H1 (cell line): ENCODE measurements around the gene KPNA3. TPM values are rescaled to one million over a fixed set of nuclear protein-coding genes. Genes with fewer than 3 reads are reported as not detected.

Experiments
- CTCF ChIA-PET: fragments of 300-600 bp; sonication (Branson Sonifier 250); formaldehyde crosslinking; loops from one replicate; lab custom pipeline; 2021; ENCODE audit not compliant: partially characterized antibody; lab: Charles Lee
- POLR2A ChIA-PET: fragments of 300-600 bp; sonication (Branson Sonifier 250); formaldehyde crosslinking; loops from one replicate; lab custom pipeline; 2021; ENCODE audit warnings: inconsistent platforms; ENCODE audit not compliant: partially characterized antibody; lab: Charles Lee
- DNase-seq, 2 experiments: peaks; one replicate each; pipeline versions ENCODE4 v3.0.0 to v3.0.0-alpha.2; 2010 to 2022; ENCODE audit warnings: low spot score in 2 of 2, low read depth in 1 of 2, mixed read lengths in 1 of 2
- FAIRE-seq: peaks from 2 replicates; lab custom pipeline; 2011; peaks lifted over from hg19 to GRCh38; lab: Jason Lieb, UNC
- H2AFZ ChIP-seq: 2 replicates; pipeline ENCODE4 v1.8.1; 2012; ENCODE audit warnings: low read length, inconsistent platforms
- H2AK5ac ChIP-seq: 2 replicates; pipeline ENCODE4 v1.6.1; 2013; ENCODE audit warnings: low read depth, low read length
- H2BK120ac ChIP-seq: replicated peaks from 2 replicates; pipeline ENCODE3; 2013; ENCODE audit warnings: low read depth, low read length, inconsistent platforms
- H2BK12ac ChIP-seq: 2 replicates; pipeline ENCODE4 v1.6.1; 2013; ENCODE audit warnings: low read depth, low read length
- H2BK15ac ChIP-seq: 2 replicates; pipeline ENCODE4 v1.6.1; 2013; ENCODE audit warnings: low read length
- H2BK20ac ChIP-seq: 2 replicates; pipeline ENCODE4 v1.6.1; 2013; ENCODE audit warnings: low read length
- H2BK5ac ChIP-seq: 2 replicates; pipeline ENCODE4 v1.6.1; 2013; ENCODE audit warnings: low read depth, low read length
- H3K14ac ChIP-seq: 2 replicates; pipeline ENCODE4 v1.6.1; 2013; ENCODE audit warnings: inconsistent platforms; ENCODE audit not compliant: insufficient read length
- H3K18ac ChIP-seq: 2 replicates; pipeline ENCODE4 v1.6.1; 2013; ENCODE audit warnings: low read length; ENCODE audit errors: extremely low read depth
- H3K23ac ChIP-seq: 2 replicates; pipeline ENCODE4 v1.6.1; 2013; ENCODE audit warnings: inconsistent platforms; ENCODE audit not compliant: insufficient read length
- H3K23me2 ChIP-seq: 2 replicates; pipeline ENCODE4 v1.6.1; 2013; ENCODE audit warnings: low read depth, low read length
- H3K27ac ChIP-seq: 2 replicates; pipeline ENCODE4 v1.6.1; 2011; ENCODE audit warnings: low read depth, low read length, inconsistent platforms
- H3K27me3 ChIP-seq, 4 experiments: replicated peaks in 1 of 4; 1 replicate in 1 of 4; 2 replicates in 3 of 4; pipeline versions ENCODE4 v1.6.1 to v1.8.1; 2011 to 2013; ENCODE audit warnings: low read length in 3 of 4, mild to moderate bottlenecking in 3 of 4, inconsistent platforms in 2 of 4, mixed read lengths in 2 of 4, moderate library complexity in 1 of 4; ENCODE audit not compliant: control insufficient read depth in 3 of 4, insufficient read depth in 3 of 4; ENCODE audit errors: extremely low read depth in 1 of 4
- H3K36me3 ChIP-seq, 4 experiments: 2 replicates each; pipeline versions ENCODE4 v1.6.1 to v1.8.1; 2011 to 2013; ENCODE audit warnings: mild to moderate bottlenecking in 4 of 4, low read length in 3 of 4, moderate library complexity in 2 of 4, control low read depth in 1 of 4, inconsistent platforms in 1 of 4; ENCODE audit not compliant: insufficient read depth in 4 of 4, control insufficient read depth in 2 of 4
- H3K4ac ChIP-seq: replicated peaks from 2 replicates; pipeline ENCODE3; 2013; ENCODE audit warnings: low read length, low read depth, mixed read lengths, inconsistent platforms; ENCODE audit not compliant: insufficient read length
- H3K4me1 ChIP-seq, 4 experiments: replicated peaks in 1 of 4; 1 replicate in 1 of 4; 2 replicates in 3 of 4; pipeline versions ENCODE4 v1.6.1 to v1.8.1; 2011 to 2013; ENCODE audit warnings: low read length in 3 of 4, inconsistent platforms in 2 of 4, mixed read lengths in 1 of 4; ENCODE audit not compliant: insufficient read depth in 4 of 4, control insufficient read depth in 3 of 4
- H3K4me2 ChIP-seq, 2 experiments: 2 replicates each; pipeline versions ENCODE4 v1.6.1 to v1.8.1; 2011 to 2013; ENCODE audit warnings: low read depth in 2 of 2, low read length in 2 of 2, control low read depth in 1 of 2, inconsistent platforms in 1 of 2, mild to moderate bottlenecking in 1 of 2; ENCODE audit not compliant: insufficient read depth in 1 of 2
- H3K4me3 ChIP-seq, 4 experiments: fragments of 200-600, 300-600 bp in 1 of 4; sonication (generic), shearing (Covaris generic), sonication (Bioruptor Twin) in 1 of 4; 2 replicates each; pipeline versions ENCODE4 v1.5.1 to v1.8.1; 2011 to 2016; ENCODE audit warnings: low read length in 4 of 4, low read depth in 3 of 4, control low read depth in 2 of 4, inconsistent platforms in 2 of 4, mild to moderate bottlenecking in 2 of 4, mixed read lengths in 1 of 4, moderate library complexity in 1 of 4; ENCODE audit not compliant: insufficient read depth in 2 of 4; ENCODE audit errors: extremely low read depth in 1 of 4
- H3K56ac ChIP-seq: replicated peaks from 2 replicates; pipeline ENCODE3; 2013; ENCODE audit warnings: low read depth, mild to moderate bottlenecking, mixed read lengths, low read length, inconsistent platforms; ENCODE audit not compliant: insufficient read length
- H3K79me1 ChIP-seq: 2 replicates; pipeline ENCODE4 v1.6.1; 2013; ENCODE audit warnings: low read depth, low read length, control low read depth
- H3K79me2 ChIP-seq, 2 experiments: 2 replicates each; pipeline versions ENCODE4 v1.6.1 to v1.8.1; 2012 to 2013; ENCODE audit warnings: low read length in 2 of 2, mild to moderate bottlenecking in 2 of 2, inconsistent platforms in 1 of 2; ENCODE audit not compliant: insufficient read depth in 2 of 2, control insufficient read depth in 1 of 2
- H3K9ac ChIP-seq, 4 experiments: replicated peaks in 1 of 4; 1 replicate in 1 of 4; 2 replicates in 3 of 4; pipeline versions ENCODE4 v1.6.1 to v1.8.1; 2011 to 2013; ENCODE audit warnings: low read depth in 3 of 4, low read length in 3 of 4, control low read depth in 2 of 4, mild to moderate bottlenecking in 2 of 4, moderate library complexity in 2 of 4, inconsistent platforms in 1 of 4; ENCODE audit errors: extremely low read depth in 1 of 4
- H3K9me3 ChIP-seq, 2 experiments: 2 replicates each; pipeline versions ENCODE4 v1.6.1 to v1.8.1; 2012 to 2013; ENCODE audit warnings: mild to moderate bottlenecking in 2 of 2, moderate library complexity in 2 of 2, control low read depth in 1 of 2, inconsistent platforms in 1 of 2, low read depth in 1 of 2, low read length in 1 of 2, mixed read lengths in 1 of 2; ENCODE audit not compliant: insufficient read depth in 2 of 2
- H4K20me1 ChIP-seq, 2 experiments: replicated peaks in 1 of 2; 2 replicates each; pipeline versions ENCODE3 to v1.8.1; 2011 to 2013; ENCODE audit warnings: inconsistent platforms in 2 of 2, low read length in 2 of 2, mild to moderate bottlenecking in 1 of 2; ENCODE audit not compliant: insufficient read depth in 2 of 2, control insufficient read depth in 1 of 2
- H4K5ac ChIP-seq: 2 replicates; pipeline ENCODE4 v1.6.1; 2013; ENCODE audit warnings: low read length, low read depth, mixed read lengths, inconsistent platforms; ENCODE audit not compliant: insufficient read length
- H4K8ac ChIP-seq: 2 replicates; pipeline ENCODE4 v1.8.0; 2013; ENCODE audit warnings: mild to moderate bottlenecking, moderate library complexity, low read length, inconsistent platforms; ENCODE audit not compliant: insufficient read depth; ENCODE audit errors: extremely low read depth
- H4K91ac ChIP-seq: replicated peaks from 2 replicates; pipeline ENCODE3; 2013; ENCODE audit warnings: low read length, mixed read lengths, inconsistent platforms; ENCODE audit not compliant: insufficient read length
- CBX8 ChIP-seq: fragments of 300-800, 300-1000 bp; sonication (generic); IDR thresholded peaks from 2 replicates; pipeline ENCODE4 v1.7.1; 2016; ENCODE audit warnings: low read depth, low read length, borderline replicate concordance
- CEBPB ChIP-seq: IDR thresholded peaks from 2 replicates; pipeline ENCODE4 v1.6.1; 2012; ENCODE audit warnings: low read depth, low read length
- CHD1 ChIP-seq: IDR thresholded peaks from 2 replicates; pipeline ENCODE4 v1.6.1; 2012; ENCODE audit warnings: low read depth, low read length, improper control_type of control experiment
- EGR1 ChIP-seq: IDR thresholded peaks from 2 replicates; pipeline ENCODE4 v1.6.1; 2011; ENCODE audit warnings: low read depth, low read length, borderline replicate concordance
- EP300 ChIP-seq, 2 experiments: IDR thresholded peaks; 1 replicate in 1 of 2; 2 replicates in 1 of 2; pipeline ENCODE4 v1.6.1; 2011 to 2012; ENCODE audit warnings: low read depth in 2 of 2, low read length in 2 of 2, mild to moderate bottlenecking in 2 of 2, borderline replicate concordance in 1 of 2, inconsistent platforms in 1 of 2, moderate library complexity in 1 of 2
- FOSL1 ChIP-seq: IDR thresholded peaks from 2 replicates; pipeline ENCODE4 v1.6.1; 2011; ENCODE audit warnings: mild to moderate bottlenecking, low read depth, low read length, moderate library complexity; ENCODE audit not compliant: insufficient read depth
- PHF8 ChIP-seq: fragments of 200-600 bp; sonication (generic); conservative IDR thresholded peaks from 2 replicates; pipeline ENCODE4 v1.7.1; 2012; ENCODE audit warnings: low read depth, mild to moderate bottlenecking, inconsistent platforms, low read length, moderate library complexity
- SIN3A ChIP-seq, 2 experiments: IDR thresholded peaks in 1 of 2; conservative IDR thresholded peaks in 1 of 2; 2 replicates each; pipeline ENCODE4 v1.6.1; 2011 to 2012; ENCODE audit warnings: low read length in 2 of 2, improper control_type of control experiment in 1 of 2, low read depth in 1 of 2, mild to moderate bottlenecking in 1 of 2
- SIRT6 ChIP-seq: IDR thresholded peaks from one replicate; pipeline ENCODE4 v1.7.1; 2012; ENCODE audit warnings: low read length, inconsistent platforms
- TAF7 ChIP-seq: optimal IDR thresholded peaks from 2 replicates; pipeline ENCODE3; 2011; ENCODE audit warnings: low read depth, mild to moderate bottlenecking, inconsistent platforms, low read length, moderate library complexity, borderline replicate concordance
- TBP ChIP-seq: IDR thresholded peaks from 2 replicates; pipeline ENCODE4 v1.6.1; 2011; ENCODE audit warnings: low read depth, low read length, improper control_type of control experiment
- TEAD4 ChIP-seq: IDR thresholded peaks from 2 replicates; pipeline ENCODE4 v1.6.1; 2012; ENCODE audit warnings: low read depth, low read length, inconsistent platforms, mixed read lengths
- WGBS, 2 experiments: shearing (Covaris generic) in 1 of 2; methylation state at CpG; one replicate each; pipeline versions ENCODE4 v1.1.6 to v1.1.7; 2013 to 2015; ENCODE audit warnings: low lambda C conversion rate in 2 of 2, mixed read lengths in 2 of 2, inconsistent platforms in 1 of 2, low coverage in 1 of 2, missing lambda C conversion rate in 1 of 2; ENCODE audit not compliant: insufficient replicate concordance in 2 of 2, insufficient coverage in 1 of 2, insufficient read length in 1 of 2; ENCODE audit errors: extremely low coverage in 1 of 2, missing lambda C conversion rate in 1 of 2; 5-methylcytosine and 5-hydroxymethylcytosine counted together
- polyA plus RNA-seq, 7 experiments: library from polyadenylated mRNA; depleted of rRNA in 3 of 7; stranded (reverse) in 5 of 7; unstranded in 2 of 7; fragments of >200 nt in 5 of 7; fragments of 200-250 nt in 2 of 7; gene quantifications; 1 replicate in 5 of 7; 2 replicates in 1 of 7; 4 replicates in 1 of 7; pipeline versions ENCODE4 v1.2.1 to v1.2.3, GENCODE V29; 2011 to 2013; ENCODE audit warnings: missing spikeins in 2 of 7, mixed read lengths in 2 of 7
- total RNA-seq: library from RNA; stranded (reverse); fragmentation: NEBNext Ultra II Directional; extraction: Animal tissue kit (Norgen Biotek cat#: 25700); gene quantifications from 2 replicates; pipeline ENCODE4 v1.2.1, GENCODE V29; 2021
- TF ChIP-seq, protein P1 (sequence below): IDR thresholded peaks from 2 replicates; pipeline ENCODE4 v1.6.1; 2012; ENCODE audit warnings: inconsistent platforms

KPNA3 gene
- total and polyA plus RNA-seq, 2 of the 8 experiments (the other 6 are each of a cell fraction or from before 2014, with no cell fraction given) = 21.4 to 63.2 TPM

DNA sequence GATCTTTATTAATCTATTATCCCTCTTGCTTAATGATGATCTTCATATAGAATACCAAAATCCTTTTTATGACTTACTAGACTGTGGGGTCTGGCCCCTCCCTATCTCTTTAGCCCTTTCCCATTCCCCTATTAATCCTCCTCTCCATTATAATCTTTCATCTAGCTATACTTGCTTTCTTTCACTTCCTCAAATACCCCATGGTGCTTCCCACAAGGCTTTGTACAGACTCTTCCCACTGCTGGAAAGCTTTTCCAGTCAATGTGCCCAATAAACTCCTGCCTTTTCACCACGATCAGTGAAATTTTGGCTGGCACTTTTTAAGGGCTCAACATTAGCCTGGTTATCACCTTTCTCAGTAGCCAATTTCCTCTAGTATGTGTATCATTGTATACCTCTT, 98.0 kb downstream of the KPNA3 start:
- Histone ChIP-seq H3K27me3 (no peaks in the 10 kb centered on the region), H3K4me3 (no peak overlapping the region), H2BK20ac (no peak overlapping the region), H4K8ac (no peak overlapping the region), H2AFZ (no peak overlapping the region), H2BK12ac (no peak overlapping the region), H3K79me2 (peaks cover 0 to 13% of the 10 kb centered on the region in 2 experiments; a peak in 2 of 4 replicates), H4K20me1 (no peaks in the 10 kb centered on the region), H3K79me1 (no peaks in the 10 kb centered on the region), H3K23ac (no peak overlapping the region), H3K9me3 (no peaks in the 10 kb centered on the region), H3K36me3 (peaks cover 0 to 13% (median 2%) of the 10 kb centered on the region in 4 experiments; a peak in 2 of 8 replicates), H3K27ac (no peak overlapping the region), H3K23me2 (peaks cover 4% of the 10 kb centered on the region), H4K91ac (no peak overlapping the region), H2BK15ac (no peak overlapping the region), H2AK5ac (no peak overlapping the region), H3K4ac (no peak overlapping the region), H3K18ac (no peak overlapping the region), H3K4me1 (peaks cover 0 to 7% (median 4%) of the 10 kb centered on the region in 4 experiments; a peak in 3 of 7 replicates), H3K56ac (no peak overlapping the region), H2BK5ac (no peak overlapping the region), H3K9ac (no peak overlapping the region), H2BK120ac (no peak overlapping the region), H4K5ac (no peak overlapping the region), H3K14ac (no peak overlapping the region), H3K4me2 (no peak overlapping the region)
- CTCF ChIA-PET = no interaction called here
- WGBS, 2 experiments = 86% methylated on average over 1 of the region's 1 CpG; no CpG with 5 or more reads in 1 of the 2 experiments
- POLR2A ChIA-PET = interaction anchor here (1.3 to 1.7 kb wide), 2 partner anchors 95 to 98 kb away, joined by 4 to 7 read pairs; partner anchors contain the start of gene KPNA3
- no peak for DNase-seq
- no peak for FAIRE-seq
- TF ChIP-seq, protein P1, sequence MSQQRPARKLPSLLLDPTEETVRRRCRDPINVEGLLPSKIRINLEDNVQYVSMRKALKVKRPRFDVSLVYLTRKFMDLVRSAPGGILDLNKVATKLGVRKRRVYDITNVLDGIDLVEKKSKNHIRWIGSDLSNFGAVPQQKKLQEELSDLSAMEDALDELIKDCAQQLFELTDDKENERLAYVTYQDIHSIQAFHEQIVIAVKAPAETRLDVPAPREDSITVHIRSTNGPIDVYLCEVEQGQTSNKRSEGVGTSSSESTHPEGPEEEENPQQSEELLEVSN = no peak
- TF ChIP-seq SIN3A (conservative IDR thresholded peaks at IDR 0.05 in 1 of 2, IDR thresholded peaks at IDR 0.05 in 1 of 2; ENCODE audit: low read depth in 1 of 2, low read length in 2 of 2) = no peak
- TF ChIP-seq FOSL1 = no peak
- TF ChIP-seq TAF7 = no peak
- no peak for TF ChIP-seq TBP
- TF ChIP-seq PHF8 = no peak
- no peak for TF ChIP-seq EGR1
- no peak for TF ChIP-seq CHD1
- no peak for TF ChIP-seq SIRT6
- TF ChIP-seq EP300 (IDR thresholded peaks at IDR 0.05; ENCODE audit: borderline replicate concordance in 1 of 2, low read depth in 2 of 2, low read length in 2 of 2) = no peak
- no peak for TF ChIP-seq CEBPB
- TF ChIP-seq TEAD4 = no peak
- TF ChIP-seq CBX8 = no peak
